PC-9 (cell line): ENCODE measurements around the gene TTLL13. TPM values are rescaled to one million over a fixed set of nuclear protein-coding genes. Genes with fewer than 3 reads are reported as not detected.

Source experiments
- BruUV-seq: library from RNA; stranded (reverse); fragments of 400-500 nt; replicated peaks from 2 replicates; lab custom pipeline; 2021; lab: Mats Ljungman, UMichigan
- CTCF ChIA-PET: fragments of 300-600 bp; sonication (Branson Sonifier 250); formaldehyde crosslinking; loops from one replicate; lab custom pipeline; 2022; ENCODE audit warnings: antibody characterized with exemption; lab: Charles Lee
- POLR2A ChIA-PET: fragments of 300-600 bp; sonication (Branson Sonifier 250); formaldehyde crosslinking; loops from one replicate; lab custom pipeline; 2022; ENCODE audit warnings: antibody characterized with exemption; ENCODE audit not compliant: unreplicated experiment; lab: Charles Lee
- DNase-seq, 2 experiments: peaks; one replicate each; pipeline versions ENCODE4 v3.0.0 to v3.0.0-alpha.2; 2015 to 2022; ENCODE audit warnings: mixed read lengths in 1 of 2
- H2AFZ ChIP-seq: fragments of 200-600 bp; sonication (generic); 2 replicates; pipeline ENCODE4 v1.8.1; 2017; ENCODE audit warnings: antibody characterized with exemption
- H3F3A ChIP-seq: fragments of 200-600 bp; sonication (generic); 2 replicates; pipeline ENCODE4 v1.8.1; 2017; ENCODE audit warnings: antibody characterized with exemption, mild to moderate bottlenecking, low read depth; ENCODE audit not compliant: insufficient read depth
- H3K27ac ChIP-seq: fragments of 200-600 bp; sonication (generic); 2 replicates; pipeline ENCODE4 v1.6.1; 2016; ENCODE audit warnings: mixed run types
- H3K27me3 ChIP-seq: fragments of 200-600 bp; sonication (generic); 2 replicates; pipeline ENCODE4 v1.6.1; 2016; ENCODE audit warnings: low read depth, mixed run types; ENCODE audit not compliant: insufficient read depth
- H3K36me3 ChIP-seq: fragments of 200-600 bp; sonication (generic); 2 replicates; pipeline ENCODE4 v1.6.1; 2016; ENCODE audit warnings: low read depth, mixed run types
- H3K4me1 ChIP-seq: fragments of 200-600 bp; sonication (generic); replicated peaks from 2 replicates; pipeline ENCODE4 v1.6.1; 2016; ENCODE audit warnings: mixed run types; ENCODE audit not compliant: insufficient read depth
- H3K4me2 ChIP-seq: fragments of 200-600 bp; sonication (generic); 2 replicates; pipeline ENCODE4 v1.6.1; 2017; ENCODE audit warnings: mixed run types
- H3K4me3 ChIP-seq: fragments of 200-600 bp; sonication (generic); 2 replicates; pipeline ENCODE4 v1.6.1; 2016; ENCODE audit warnings: mixed run types
- H3K79me2 ChIP-seq: fragments of 200-600 bp; sonication (generic); 2 replicates; pipeline ENCODE4 v1.6.1; 2017; ENCODE audit warnings: low read depth, mixed run types
- H3K9me2 ChIP-seq: fragments of 200-600 bp; sonication (generic); 2 replicates; pipeline ENCODE4 v1.8.1; 2017; ENCODE audit warnings: mild to moderate bottlenecking; ENCODE audit not compliant: insufficient read depth
- H3K9me3 ChIP-seq: fragments of 200-600 bp; sonication (generic); 2 replicates; pipeline ENCODE4 v1.8.1; 2016; ENCODE audit warnings: low read depth; ENCODE audit not compliant: insufficient read depth
- H4K20me1 ChIP-seq: fragments of 200-600 bp; sonication (generic); 2 replicates; pipeline ENCODE4 v1.8.1; 2017; ENCODE audit not compliant: insufficient read depth
- CTCF ChIP-seq: fragments of 200-600 bp; sonication (generic); conservative IDR thresholded peaks from 2 replicates; pipeline ENCODE4 v1.6.1; 2017; ENCODE audit warnings: mixed run types, antibody characterized with exemption, mild to moderate bottlenecking, moderate library complexity
- EZH2 ChIP-seq: fragments of 200-600 bp; sonication (generic); IDR thresholded peaks from 2 replicates; pipeline ENCODE4 v1.8.0; 2017; ENCODE audit warnings: antibody characterized with exemption, low read depth
- intact Hi-C: fragments of 100-400 bp; cut with micrococcal nuclease; formaldehyde crosslinking; loops from one replicate; pipeline ENCODE4 v1.10.0; 2022; ENCODE audit not compliant: unreplicated experiment
- total RNA-seq: library from RNA; stranded (reverse); gene quantifications from 2 replicates; pipeline ENCODE4 v1.2.3, GENCODE V29; 2021

TTLL13 gene
- total RNA-seq, 1 experiment from 2014 or later = 0.96 TPM

DNA sequence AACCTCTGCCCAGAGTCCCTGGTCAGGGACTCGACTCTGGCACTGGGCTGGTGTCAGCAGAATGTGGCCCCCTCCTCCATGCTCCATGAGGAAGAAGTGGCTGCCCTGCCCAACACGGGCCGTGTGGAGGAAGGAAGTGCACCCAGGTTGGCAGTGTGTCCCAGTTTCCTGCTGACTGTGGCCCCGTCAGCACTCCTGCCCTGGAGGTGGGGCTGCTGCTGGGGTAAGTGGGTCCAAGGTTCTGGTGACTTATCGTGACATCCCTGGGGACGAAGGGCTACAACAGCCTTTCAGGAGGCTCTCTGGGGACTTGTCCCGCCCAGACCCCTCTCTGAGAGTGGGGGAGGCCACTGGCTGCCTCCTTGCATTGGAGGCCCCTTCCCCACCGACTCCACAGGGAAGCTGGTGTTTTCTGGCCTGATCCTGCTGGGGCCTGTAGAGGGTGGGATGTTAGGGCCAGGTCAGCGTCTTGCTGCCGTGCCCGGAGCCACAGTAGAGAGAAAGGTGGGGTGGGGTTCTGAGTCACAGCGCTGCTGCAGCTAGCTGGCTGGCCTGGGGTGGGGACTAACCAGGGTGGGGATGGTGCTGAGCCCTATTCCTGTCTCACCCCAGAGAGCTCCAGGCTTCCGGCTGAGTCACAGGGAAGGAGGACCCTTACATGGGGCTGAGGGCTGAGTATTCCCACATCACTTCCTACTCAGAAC is 37.8 kb upstream of the TTLL13 start:
- Histone ChIP-seq H3K4me3 (peak overlapping the region; percentile 51; the same call in 1 of the 2 replicates), H3K4me1 (peaks cover 88% of the 10 kb centered on the region), H4K20me1 (no peaks in the 10 kb centered on the region), H3K4me2 (peak overlapping the region; percentile 88), H3K9me2 (no peaks in the 10 kb centered on the region), H3K27ac (peak overlapping the region; percentile 99), H3K36me3 (peaks cover 52% of the 10 kb centered on the region), H2AFZ (no peak overlapping the region), H3K79me2 (peaks cover 85% of the 10 kb centered on the region), H3K9me3 (no peaks in the 10 kb centered on the region), H3F3A (peaks cover 90% of the 10 kb centered on the region), H3K27me3 (no peaks in the 10 kb centered on the region)
- TF ChIP-seq CTCF (no peak), EZH2 (no peak)
- peak; percentile 89 to 90 for DNase-seq
- no TSS peak for BruUV-seq
- intact Hi-C loops = loop anchor here (1.0 to 5.0 kb wide), 3 partner anchors 27 to 109 kb away; partner anchors contain the start of gene IDH2
- POLR2A ChIA-PET = interaction anchor here (0.7 kb wide), 1 partner anchor 109 kb away, joined by 3 read pairs; no protein-coding TSS in a partner anchor
- CTCF ChIA-PET = interaction anchor here (1.0 kb wide), 2 partner anchors 10 to 50 kb away, joined by 3 to 4 read pairs; no protein-coding TSS in a partner anchor

GRCh38 chr15:90212221-90213098 is 36.9 kb upstream of the TTLL13 start:
- POLR2A ChIA-PET = interaction anchor here (0.6 to 0.9 kb wide), 3 partner anchors 21 to 1298 kb away, joined by 3 to 5 read pairs (median 3); partner anchors contain the start of genes CIB1 and GDPGP1
- Histone ChIP-seq H3K4me1 (peaks cover 79% of the 10 kb centered on the region), H4K20me1 (no peaks in the 10 kb centered on the region), H3K9me2 (no peaks in the 10 kb centered on the region), H2AFZ (no peak overlapping the region), H3K27me3 (no peaks in the 10 kb centered on the region), H3F3A (peaks cover 85% of the 10 kb centered on the region), H3K9me3 (no peaks in the 10 kb centered on the region), H3K79me2 (peaks cover 85% of the 10 kb centered on the region), H3K27ac (peak overlapping the region; percentile 99), H3K36me3 (peaks cover 47% of the 10 kb centered on the region), H3K4me3 (peak overlapping the region; percentile 49), H3K4me2 (peak overlapping the region; percentile 88)
- CTCF ChIA-PET = interaction anchor here (1.0 kb wide), 2 partner anchors 11 to 51 kb away, joined by 3 to 4 read pairs; no protein-coding TSS in a partner anchor
- TF ChIP-seq CTCF = no peak
- TF ChIP-seq EZH2 = no peak
- DNase-seq = peak; percentile 71 to 77
- BruUV-seq = TSS peak; percentile 72
- intact Hi-C loops = loop anchor here (1.0 to 5.0 kb wide), 3 partner anchors 47 to 110 kb away; partner anchors contain the start of gene IDH2
